BLaER1 (cell line): Measurements from ENCODE around the gene ADCK1.
"Not testable (repeated sequence)": the region's sequence is repeated elsewhere in the genome, so short reads cannot be mapped to it uniquely, and the experiment has no call there.

Experiments used
- H3K27ac ChIP-seq: shearing (Covaris generic); formaldehyde crosslinking; 2 replicates; pipeline ENCODE4 v1.8.1; 2022
- H3K27me3 ChIP-seq: shearing (Covaris generic); formaldehyde crosslinking; 2 replicates; pipeline ENCODE4 v1.8.1; 2022
- H3K36me3 ChIP-seq: shearing (Covaris generic); formaldehyde crosslinking; 2 replicates; pipeline ENCODE4 v1.8.1; 2022
- H3K4me1 ChIP-seq: shearing (Covaris generic); formaldehyde crosslinking; 2 replicates; pipeline ENCODE4 v1.8.1; 2022
- H3K4me2 ChIP-seq: shearing (Covaris generic); formaldehyde crosslinking; 2 replicates; pipeline ENCODE4 v1.8.1; 2022
- H3K4me3 ChIP-seq: shearing (Covaris generic); formaldehyde crosslinking; 2 replicates; pipeline ENCODE4 v1.8.1; 2022
- H3K9ac ChIP-seq: shearing (Covaris generic); formaldehyde crosslinking; 2 replicates; pipeline ENCODE4 v1.8.1; 2022
- H3K9me3 ChIP-seq: shearing (Covaris generic); formaldehyde crosslinking; 2 replicates; pipeline ENCODE4 v1.8.1; 2022
- H4K20me1 ChIP-seq: shearing (Covaris generic); formaldehyde crosslinking; 2 replicates; pipeline ENCODE4 v1.8.1; 2022
- Cebpa-rat ChIP-seq: shearing (Covaris generic); IDR thresholded peaks from 2 replicates; pipeline ENCODE4 v1.8.1; 2022

ADCK1 gene

GRCh38 chr14:77809011-77809410 lies 9.1 kb downstream of the ADCK1 start:
- no peaks in the 10 kb centered on the region for H3K27me3 ChIP-seq
- TF ChIP-seq Cebpa-rat, result no peak
- H3K36me3 ChIP-seq, result no peaks in the 10 kb centered on the region
- no peak overlapping the region for H3K9ac ChIP-seq
- H3K9me3 ChIP-seq, result no peaks in the 10 kb centered on the region
- H3K4me1 ChIP-seq, result no peaks in the 10 kb centered on the region
- no peak overlapping the region for H3K4me2 ChIP-seq
- no peak overlapping the region for H3K27ac ChIP-seq
- no peak overlapping the region for H3K4me3 ChIP-seq
- H4K20me1 ChIP-seq, result no peaks in the 10 kb centered on the region

- H3K36me3 ChIP-seq, result no peaks in the 10 kb centered on the region
- H3K4me1 ChIP-seq, result no peaks in the 10 kb centered on the region
- no peaks in the 10 kb centered on the region for H3K27me3 ChIP-seq
- H3K9ac ChIP-seq, result no peak overlapping the region
- H3K4me2 ChIP-seq, result no peak overlapping the region
- H4K20me1 ChIP-seq, result no peaks in the 10 kb centered on the region
- no peaks in the 10 kb centered on the region for H3K9me3 ChIP-seq
- H3K27ac ChIP-seq, result no peak overlapping the region
- TF ChIP-seq Cebpa-rat, result no peak
- no peak overlapping the region for H3K4me3 ChIP-seq
These were observed 12.1 kb downstream of the ADCK1 start for GRCh38 chr14:77812028-77812427.

GRCh38 chr14:77812682-77813081 lies 12.8 kb downstream of the ADCK1 start:
- not testable (repeated sequence) for H3K9ac ChIP-seq, H3K27me3 ChIP-seq, H3K9me3 ChIP-seq, H4K20me1 ChIP-seq, H3K27ac ChIP-seq, H3K4me3 ChIP-seq, H3K4me2 ChIP-seq, H3K4me1 ChIP-seq, H3K36me3 ChIP-seq

GRCh38 chr14:77822307-77822706 lies 22.4 kb downstream of the ADCK1 start:
- Histone ChIP-seq H3K27ac (no peak overlapping the region), H3K9ac (no peak overlapping the region), H3K4me1 (no peaks in the 10 kb centered on the region), H3K4me3 (no peak overlapping the region), H3K4me2 (no peak overlapping the region), H3K27me3 (no peaks in the 10 kb centered on the region), H3K36me3 (peaks cover 23% of the 10 kb centered on the region; the same call in 1 of the 2 replicates), H3K9me3 (no peaks in the 10 kb centered on the region), H4K20me1 (no peaks in the 10 kb centered on the region)
- TF ChIP-seq Cebpa-rat, result no peak

- no peak overlapping the region for H3K4me3 ChIP-seq
- H3K27ac ChIP-seq, result no peak overlapping the region
- H3K9ac ChIP-seq, result no peak overlapping the region
- no peaks in the 10 kb centered on the region for H3K4me1 ChIP-seq
- peaks cover 23% of the 10 kb centered on the region; the same call in 1 of the 2 replicates for H3K36me3 ChIP-seq
- no peaks in the 10 kb centered on the region for H3K27me3 ChIP-seq
- no peaks in the 10 kb centered on the region for H3K9me3 ChIP-seq
- no peak for TF ChIP-seq Cebpa-rat
- no peak overlapping the region for H3K4me2 ChIP-seq
- H4K20me1 ChIP-seq, result no peaks in the 10 kb centered on the region
These were observed 22.8 kb downstream of the ADCK1 start for GRCh38 chr14:77822741-77823140.

- Histone ChIP-seq H3K4me3 (no peak overlapping the region), H3K36me3 (peaks cover 23% of the 10 kb centered on the region; the same call in 1 of the 2 replicates)
- TF ChIP-seq Cebpa-rat, result no peak
These were observed 23.5 kb downstream of the ADCK1 start for GRCh38 chr14:77823378-77823777.

GRCh38 chr14:77825895-77826519 lies 26.1 kb downstream of the ADCK1 start:
- Histone ChIP-seq H3K27me3 (no peaks in the 10 kb centered on the region), H3K4me3 (no peak overlapping the region), H3K9ac (no peak overlapping the region), H4K20me1 (no peaks in the 10 kb centered on the region), H3K9me3 (no peaks in the 10 kb centered on the region), H3K27ac (no peak overlapping the region), H3K36me3 (peaks cover 25% of the 10 kb centered on the region), H3K4me1 (no peaks in the 10 kb centered on the region), H3K4me2 (no peak overlapping the region)
- TF ChIP-seq Cebpa-rat, result no peak

More at GRCh38 chr14:77823378-77823777, 23.5 kb downstream of the ADCK1 start:
- Histone ChIP-seq H3K27ac (no peak overlapping the region), H3K9ac (no peak overlapping the region), H3K27me3 (no peaks in the 10 kb centered on the region), H4K20me1 (no peaks in the 10 kb centered on the region), H3K4me2 (no peak overlapping the region), H3K4me1 (no peaks in the 10 kb centered on the region), H3K9me3 (no peaks in the 10 kb centered on the region)

GRCh38 chr14:77830692-77831091 lies 30.8 kb downstream of the ADCK1 start:
- Histone ChIP-seq H3K36me3 (peaks cover 22% of the 10 kb centered on the region), H3K4me3 (no peak overlapping the region)
- no peak for TF ChIP-seq Cebpa-rat

GRCh38 chr14:77832297-77832696 lies 32.4 kb downstream of the ADCK1 start:
- Histone ChIP-seq H4K20me1 (no peaks in the 10 kb centered on the region), H3K4me3 (no peak overlapping the region), H3K9ac (no peak overlapping the region), H3K4me1 (no peaks in the 10 kb centered on the region), H3K36me3 (peaks cover 28% of the 10 kb centered on the region), H3K9me3 (no peaks in the 10 kb centered on the region), H3K27me3 (no peaks in the 10 kb centered on the region), H3K27ac (no peak overlapping the region), H3K4me2 (no peak overlapping the region)
- TF ChIP-seq Cebpa-rat, result no peak

More at GRCh38 chr14:77830692-77831091, 30.8 kb downstream of the ADCK1 start:
- Histone ChIP-seq H3K27ac (no peak overlapping the region), H4K20me1 (no peaks in the 10 kb centered on the region), H3K9ac (no peak overlapping the region), H3K4me1 (no peaks in the 10 kb centered on the region), H3K27me3 (no peaks in the 10 kb centered on the region), H3K4me2 (no peak overlapping the region), H3K9me3 (no peaks in the 10 kb centered on the region)

- Histone ChIP-seq H4K20me1 (no peaks in the 10 kb centered on the region), H3K4me3 (no peak overlapping the region), H3K9ac (no peak overlapping the region), H3K27ac (no peak overlapping the region), H3K4me2 (no peak overlapping the region), H3K9me3 (no peaks in the 10 kb centered on the region), H3K4me1 (peaks cover 26% of the 10 kb centered on the region), H3K27me3 (no peaks in the 10 kb centered on the region), H3K36me3 (peaks cover 6% of the 10 kb centered on the region; the same call in 1 of the 2 replicates)
- TF ChIP-seq Cebpa-rat, result no peak
These were observed 38.0 kb downstream of the ADCK1 start for GRCh38 chr14:77837926-77838325.
